ENCODE results near the gene TMEM109. TPM values are rescaled to one million over a fixed set of nuclear protein-coding genes. Genes with fewer than 3 reads are reported as not detected.
A peak's percentile ranks its signal among the peaks of the same experiment; 100 is the strongest.

Gene TMEM109
- total and polyA plus RNA-seq, 2 of the 13 experiments (the other 11 are each of a cell fraction or from before 2014, with no cell fraction given) = 7.7 to 18.0 TPM

DNA sequence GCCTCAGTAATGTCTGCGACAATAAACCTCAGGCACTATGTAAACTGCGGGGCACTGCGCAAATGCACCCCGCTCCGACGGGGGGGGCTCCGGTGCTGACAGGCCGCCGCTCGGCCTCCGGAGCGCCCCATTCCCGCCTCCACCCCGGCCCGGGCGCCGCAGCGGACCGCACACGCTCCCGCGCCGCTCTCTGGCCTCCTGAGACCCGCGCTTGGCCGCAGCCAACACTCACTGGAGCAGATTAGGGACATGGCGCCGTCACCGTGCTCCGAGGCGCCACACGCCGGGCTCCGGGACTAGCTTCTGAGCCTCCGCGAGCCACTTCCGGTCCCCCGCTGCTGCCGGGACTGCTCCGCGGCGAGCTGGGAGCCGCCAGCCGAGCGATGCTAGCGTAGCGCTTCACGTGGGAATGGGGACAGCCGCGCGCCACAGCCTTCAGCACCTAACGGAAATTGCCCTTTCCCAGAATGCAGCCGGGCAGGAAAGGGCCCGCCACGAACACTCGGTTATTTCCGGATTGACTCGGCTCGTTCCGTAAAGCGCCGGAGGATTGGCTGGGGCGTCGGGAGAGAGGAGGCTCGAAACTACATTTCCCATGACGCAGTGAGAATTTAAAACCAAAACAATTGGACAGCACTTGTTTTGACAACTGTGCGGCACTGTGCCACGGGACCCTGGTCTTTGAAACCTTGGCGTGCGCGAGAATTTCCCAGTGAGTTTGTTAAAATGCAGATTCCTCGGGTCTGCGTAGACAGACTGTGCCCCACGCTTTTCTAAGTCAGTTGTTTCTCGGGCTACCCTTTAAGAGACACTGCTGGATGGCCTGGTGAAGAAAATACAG lies 7.6 kb upstream of the TMEM109 start, which contains the start of gene PRPF19 (continued):
- no peak for TF ChIP-seq ZNF720 (CRISPR knock-in tag; IDR thresholded peaks at IDR 0.05)
- TF ChIP-seq, protein P1, sequence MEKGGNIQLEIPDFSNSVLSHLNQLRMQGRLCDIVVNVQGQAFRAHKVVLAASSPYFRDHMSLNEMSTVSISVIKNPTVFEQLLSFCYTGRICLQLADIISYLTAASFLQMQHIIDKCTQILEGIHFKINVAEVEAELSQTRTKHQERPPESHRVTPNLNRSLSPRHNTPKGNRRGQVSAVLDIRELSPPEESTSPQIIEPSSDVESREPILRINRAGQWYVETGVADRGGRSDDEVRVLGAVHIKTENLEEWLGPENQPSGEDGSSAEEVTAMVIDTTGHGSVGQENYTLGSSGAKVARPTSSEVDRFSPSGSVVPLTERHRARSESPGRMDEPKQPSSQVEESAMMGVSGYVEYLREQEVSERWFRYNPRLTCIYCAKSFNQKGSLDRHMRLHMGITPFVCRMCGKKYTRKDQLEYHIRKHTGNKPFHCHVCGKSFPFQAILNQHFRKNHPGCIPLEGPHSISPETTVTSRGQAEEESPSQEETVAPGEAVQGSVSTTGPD (CRISPR knock-in tag; IDR thresholded peaks at IDR 0.05) = no peak
- TF ChIP-seq POLR2A (IDR thresholded peaks at IDR 0.05; ENCODE audit: insufficient read depth in 1 of 2, low read depth in 2 of 2, low read length in 2 of 2) = peak; percentile 88 to 89
- peak; percentile 38; the same call in 1 of the 2 replicates for TF ChIP-seq HNF4G (IDR thresholded peaks at IDR 0.05; ENCODE audit: borderline replicate concordance, low read depth, low read length)
- no peak for TF ChIP-seq HNF4G (CRISPR knock-in tag; IDR thresholded peaks at IDR 0.05; ENCODE audit: borderline replicate concordance, low read depth)
- 0 out of 2 replicates have a peak, but pooled peaks have one; percentile 48 for TF ChIP-seq ZNF276 (CRISPR knock-in tag; IDR thresholded peaks at IDR 0.05; ENCODE audit: low read depth)
- TF ChIP-seq ETV6 (CRISPR knock-in tag; conservative IDR thresholded peaks at IDR 0.05) = no peak; the same call in 1 of the 2 replicates
- TF ChIP-seq ZSCAN31 (CRISPR knock-in tag; IDR thresholded peaks at IDR 0.05; ENCODE audit: low read depth) = peak; percentile 84; the same call in 1 of the 2 replicates
- no peak for TF ChIP-seq USF2 (IDR thresholded peaks at IDR 0.05; ENCODE audit: low read depth, low read length)
- peak; percentile 37; the same call in 1 of the 2 replicates for TF ChIP-seq USF2 (CRISPR knock-in tag; IDR thresholded peaks at IDR 0.05; ENCODE audit: borderline replicate concordance)
- peak; percentile 59; the same call in 1 of the 2 replicates for TF ChIP-seq ZSCAN20 (CRISPR knock-in tag; IDR thresholded peaks at IDR 0.05; ENCODE audit: borderline replicate concordance)
- peak; percentile 79; the same call in 1 of the 2 replicates for TF ChIP-seq ZBTB8A (CRISPR knock-in tag; IDR thresholded peaks at IDR 0.05; ENCODE audit: borderline replicate concordance, low read depth)
- 0 out of 2 replicates have a peak, but pooled peaks have one; percentile 28 for TF ChIP-seq NFKBIZ (CRISPR knock-in tag; IDR thresholded peaks at IDR 0.05)
- TF ChIP-seq ZNF687 (CRISPR knock-in tag; IDR thresholded peaks at IDR 0.05) = peak; percentile 96
- TF ChIP-seq ZNF800 (CRISPR knock-in tag; IDR thresholded peaks at IDR 0.05) = peak; percentile 24; the same call in 1 of the 2 replicates
